ENCODE data around the gene RBM48. TPM values are rescaled to one million over a fixed set of nuclear protein-coding genes. Genes with fewer than 3 reads are reported as not detected.

RBM48 gene
- total and polyA plus RNA-seq, 9 of the 15 experiments (the other 6 are each of a cell fraction or from before 2014, with no cell fraction given) = 9.9 to 35.1 (median 16.3) TPM

GRCh38 chr7:92563345-92563744, 34.8 kb downstream of the RBM48 start:
- H3K4me3 ChIP-seq = no peak overlapping the region
- no peaks in the 10 kb centered on the region for H3K4me1 ChIP-seq (replicated peaks in 1 of 2; ENCODE audit: control insufficient read depth in 2 of 2, insufficient read depth in 2 of 2, low read length in 2 of 2)
- no peak overlapping the region for H3K27ac ChIP-seq (ENCODE audit: extremely low read depth, low read depth, low read length)
- 86% methylated on average over 2 of the region's 2 CpGs for WGBS (ENCODE audit: insufficient coverage, low coverage, missing lambda C conversion rate)
- no peaks in the 10 kb centered on the region for H3K79me2 ChIP-seq (ENCODE audit: control insufficient read depth, insufficient read depth, low read length)
- BruUV-seq (replicated peaks) = no TSS peak
- ATAC-seq (no peak), DNase-seq (ENCODE audit: extremely low read depth in 1 of 4, low spot score in 3 of 4) (no peak), FAIRE-seq (no peak)
- in situ Hi-C loops (cut with MboI) = no loop called here
- H3K36me3 ChIP-seq (ENCODE audit: control insufficient read depth, insufficient read depth, low read length) = peaks cover 71% of the 10 kb centered on the region
- POLR2A ChIA-PET = interaction anchor here (0.6 to 1.7 kb wide), 7 partner anchors 9 to 589 kb away, joined by 3 to 5 read pairs (median 4); partner anchors contain the start of genes FAM133B, PEX1 and RBM48
- CTCF ChIA-PET (ENCODE audit: low intra/inter-chr PET ratio) = no interaction called here
- TF ChIP-seq KDM1A (IDR thresholded peaks at IDR 0.05) (no peak), HEY1 (CRISPR knock-in tag; IDR thresholded peaks at IDR 0.05; ENCODE audit: borderline replicate concordance) (no peak), RHOXF2B (CRISPR knock-in tag; conservative IDR thresholded peaks at IDR 0.05) (no peak), EGR1 (conservative IDR thresholded peaks at IDR 0.05) (no peak), GABPB1 (CRISPR knock-in tag; IDR thresholded peaks at IDR 0.05) (no peak), NCOR1 (IDR thresholded peaks at IDR 0.05) (no peak), ZNF121 (CRISPR knock-in tag; conservative IDR thresholded peaks at IDR 0.05) (no peak), POLR3G (IDR thresholded peaks at IDR 0.05; ENCODE audit: extremely low read depth, insufficient read length, insufficient replicate concordance) (no peak), HDAC6 (IDR thresholded peaks at IDR 0.05; ENCODE audit: low read depth, low read length) (no peak), SNIP1 (IDR thresholded peaks at IDR 0.05; ENCODE audit: low read depth) (no peak), NELFE (IDR thresholded peaks at IDR 0.05; ENCODE audit: insufficient read depth, insufficient read length) (no peak), CHD4 (IDR thresholded peaks at IDR 0.05; ENCODE audit: insufficient read depth, insufficient replicate concordance, low read depth, low read length, poor library complexity, severe bottlenecking) (no peak)
- no peak overlapping the region for H3K9ac ChIP-seq (ENCODE audit: insufficient read depth in 1 of 2, low read depth in 2 of 2, low read length in 2 of 2)
- no peak overlapping the region for H2AFZ ChIP-seq (ENCODE audit: low read depth, low read length)
- no peaks in the 10 kb centered on the region for H3K9me3 ChIP-seq (replicated peaks; ENCODE audit: control insufficient read depth, insufficient read depth, low read depth, low read length)
- intact Hi-C loops (cut with micrococcal nuclease) = loop anchor here (10.0 kb wide), 1 partner anchor 79 kb away; no protein-coding TSS in a partner anchor
- H3K27me3 ChIP-seq (ENCODE audit: control insufficient read depth in 2 of 2, insufficient read depth in 2 of 2, low read length in 2 of 2) = no peaks in the 10 kb centered on the region
- H3K9me1 ChIP-seq (ENCODE audit: control insufficient read depth, insufficient read depth, low read length) = no peaks in the 10 kb centered on the region
- H3K4me2 ChIP-seq (ENCODE audit: insufficient read depth, low read length) = no peak overlapping the region
- H4K20me1 ChIP-seq (replicated peaks; ENCODE audit: control insufficient read depth, insufficient read depth, low read length) = no peaks in the 10 kb centered on the region
